ENCODE data around the gene KCNK2. TPM values are rescaled to one million over a fixed set of nuclear protein-coding genes. Genes with fewer than 3 reads are reported as not detected.

KCNK2 gene
- total and polyA plus RNA-seq, 2 experiments from 2014 or later = 1.8 to 4.1 TPM

DNA sequence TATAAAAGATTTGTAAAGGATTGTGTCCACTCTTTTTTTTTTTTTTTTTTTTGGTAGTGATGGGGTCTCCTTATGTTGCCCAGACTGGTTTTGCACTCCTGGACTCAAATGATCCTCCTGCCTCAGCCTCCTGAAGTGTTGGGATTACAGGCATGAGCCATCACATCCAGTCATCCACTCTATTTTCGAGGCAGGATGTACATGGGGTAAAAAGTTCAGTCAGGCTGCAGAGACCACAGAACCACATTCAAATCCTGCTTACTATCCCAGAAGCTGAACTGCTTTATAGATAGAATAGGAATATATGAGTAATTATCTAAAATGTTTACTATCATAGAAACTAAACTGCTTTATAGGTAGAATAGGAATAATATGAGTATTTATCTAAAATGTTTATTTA, 26.0 kb upstream of the KCNK2 start:
- Histone ChIP-seq H3K9me2 (replicated peaks; ENCODE audit: insufficient read depth) (no peaks in the 10 kb centered on the region), H3K9me3 (ENCODE audit: low read depth) (no peaks in the 10 kb centered on the region), H3K27ac (no peak overlapping the region), H3K79me2 (no peaks in the 10 kb centered on the region), H4K20me1 (ENCODE audit: insufficient read depth, poor library complexity, severe bottlenecking) (no peaks in the 10 kb centered on the region), H3K4me1 (ENCODE audit: insufficient read depth) (no peaks in the 10 kb centered on the region), H3K4me3 (no peak overlapping the region), H2AFZ (no peak overlapping the region), H3K27me3 (no peaks in the 10 kb centered on the region), H3K36me3 (replicated peaks; ENCODE audit: insufficient read depth, low read depth) (no peaks in the 10 kb centered on the region), H3K4me2 (no peak overlapping the region)
- no peak for TF ChIP-seq EZH2phosphoT487 (IDR thresholded peaks at IDR 0.05; ENCODE audit: low read depth, severe bottlenecking, unreplicated experiment)
- TF ChIP-seq, protein P1, sequence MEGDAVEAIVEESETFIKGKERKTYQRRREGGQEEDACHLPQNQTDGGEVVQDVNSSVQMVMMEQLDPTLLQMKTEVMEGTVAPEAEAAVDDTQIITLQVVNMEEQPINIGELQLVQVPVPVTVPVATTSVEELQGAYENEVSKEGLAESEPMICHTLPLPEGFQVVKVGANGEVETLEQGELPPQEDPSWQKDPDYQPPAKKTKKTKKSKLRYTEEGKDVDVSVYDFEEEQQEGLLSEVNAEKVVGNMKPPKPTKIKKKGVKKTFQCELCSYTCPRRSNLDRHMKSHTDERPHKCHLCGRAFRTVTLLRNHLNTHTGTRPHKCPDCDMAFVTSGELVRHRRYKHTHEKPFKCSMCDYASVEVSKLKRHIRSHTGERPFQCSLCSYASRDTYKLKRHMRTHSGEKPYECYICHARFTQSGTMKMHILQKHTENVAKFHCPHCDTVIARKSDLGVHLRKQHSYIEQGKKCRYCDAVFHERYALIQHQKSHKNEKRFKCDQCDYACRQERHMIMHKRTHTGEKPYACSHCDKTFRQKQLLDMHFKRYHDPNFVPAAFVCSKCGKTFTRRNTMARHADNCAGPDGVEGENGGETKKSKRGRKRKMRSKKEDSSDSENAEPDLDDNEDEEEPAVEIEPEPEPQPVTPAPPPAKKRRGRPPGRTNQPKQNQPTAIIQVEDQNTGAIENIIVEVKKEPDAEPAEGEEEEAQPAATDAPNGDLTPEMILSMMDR (IDR thresholded peaks at IDR 0.05; ENCODE audit: poor library complexity) = no peak
- no peak for TF ChIP-seq EZH2 (IDR thresholded peaks at IDR 0.05; ENCODE audit: borderline replicate concordance)
- DNase-seq (ENCODE audit: low spot score) = no peak
- 70% methylated on average over 1 of the region's 1 CpG for WGBS (ENCODE audit: low lambda C conversion rate, missing lambda C conversion rate)

DNA sequence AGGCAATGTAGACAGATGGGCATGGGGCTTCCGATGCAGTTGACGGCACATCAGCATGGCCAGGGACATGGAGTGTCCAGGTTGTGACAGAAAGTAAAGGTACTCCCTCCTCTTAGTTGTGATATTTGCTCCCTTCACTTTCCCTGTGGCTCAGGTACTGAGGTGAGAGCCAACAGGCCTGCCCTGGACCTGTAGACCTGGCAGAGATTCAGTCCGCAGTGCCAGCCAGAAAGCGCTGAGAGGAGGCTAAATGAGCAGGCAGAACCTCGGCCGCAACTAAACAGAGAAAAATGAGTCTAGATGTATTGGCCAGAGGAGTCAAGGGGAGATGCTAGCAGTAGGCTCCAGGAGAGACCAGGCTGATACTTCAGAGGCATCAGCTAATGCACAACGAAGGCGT, 22.6 kb upstream of the KCNK2 start:
- WGBS (ENCODE audit: low lambda C conversion rate, missing lambda C conversion rate) = 91% methylated on average over 8 of the region's 8 CpGs
- Histone ChIP-seq H3K4me3 (no peak overlapping the region), H3K27me3 (no peaks in the 10 kb centered on the region), H3K36me3 (replicated peaks; ENCODE audit: insufficient read depth, low read depth) (no peaks in the 10 kb centered on the region), H4K20me1 (ENCODE audit: insufficient read depth, poor library complexity, severe bottlenecking) (no peaks in the 10 kb centered on the region), H2AFZ (no peak overlapping the region), H3K79me2 (no peaks in the 10 kb centered on the region), H3K4me2 (no peak overlapping the region), H3K9me2 (replicated peaks; ENCODE audit: insufficient read depth) (no peaks in the 10 kb centered on the region), H3K27ac (no peak overlapping the region), H3K9me3 (ENCODE audit: low read depth) (no peaks in the 10 kb centered on the region), H3K4me1 (ENCODE audit: insufficient read depth) (no peaks in the 10 kb centered on the region)
- DNase-seq (ENCODE audit: low spot score) = no peak
- TF ChIP-seq EZH2phosphoT487 (IDR thresholded peaks at IDR 0.05; ENCODE audit: low read depth, severe bottlenecking, unreplicated experiment) (no peak), EZH2 (IDR thresholded peaks at IDR 0.05; ENCODE audit: borderline replicate concordance) (no peak)
- TF ChIP-seq, protein P1 (IDR thresholded peaks at IDR 0.05; ENCODE audit: poor library complexity) = no peak

DNA sequence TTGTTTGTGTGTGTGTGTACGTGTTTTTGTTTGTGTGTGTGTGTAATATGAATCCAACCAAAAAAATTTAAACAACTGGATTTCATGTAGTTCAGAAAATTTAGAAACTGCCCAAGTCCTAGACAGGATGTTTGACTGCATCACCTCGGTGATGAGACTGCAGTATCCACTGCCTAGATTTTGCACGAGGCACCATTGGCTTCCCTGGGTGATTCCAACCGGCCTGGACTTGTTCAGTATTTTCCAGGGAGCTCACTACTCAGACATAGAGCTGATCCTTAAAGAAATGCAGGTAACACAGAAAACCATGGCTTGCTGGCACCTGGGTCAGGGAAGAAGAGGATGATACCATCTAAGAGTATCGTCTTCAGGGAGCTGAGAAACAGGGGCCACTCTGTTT, 18.2 kb upstream of the KCNK2 start:
- H2AFZ ChIP-seq = no peak overlapping the region
- H4K20me1 ChIP-seq (ENCODE audit: insufficient read depth, poor library complexity, severe bottlenecking) = no peaks in the 10 kb centered on the region
- no peaks in the 10 kb centered on the region for H3K4me1 ChIP-seq (ENCODE audit: insufficient read depth)
- no peaks in the 10 kb centered on the region for H3K9me3 ChIP-seq (ENCODE audit: low read depth)
- H3K9me2 ChIP-seq (replicated peaks; ENCODE audit: insufficient read depth) = no peaks in the 10 kb centered on the region
- no peaks in the 10 kb centered on the region for H3K79me2 ChIP-seq
- no peak overlapping the region for H3K27ac ChIP-seq
- no peak overlapping the region for H3K4me2 ChIP-seq
- H3K27me3 ChIP-seq = no peaks in the 10 kb centered on the region
- no peak overlapping the region for H3K4me3 ChIP-seq
- TF ChIP-seq EZH2 (IDR thresholded peaks at IDR 0.05; ENCODE audit: borderline replicate concordance) (no peak), EZH2phosphoT487 (IDR thresholded peaks at IDR 0.05; ENCODE audit: low read depth, severe bottlenecking, unreplicated experiment) (no peak)
- TF ChIP-seq, protein P1 (IDR thresholded peaks at IDR 0.05; ENCODE audit: poor library complexity) = no peak
- no peak for DNase-seq (ENCODE audit: low spot score)
- 86% methylated on average over 5 of the region's 5 CpGs for WGBS (ENCODE audit: low lambda C conversion rate, missing lambda C conversion rate)
- no peaks in the 10 kb centered on the region for H3K36me3 ChIP-seq (replicated peaks; ENCODE audit: insufficient read depth, low read depth)

DNA sequence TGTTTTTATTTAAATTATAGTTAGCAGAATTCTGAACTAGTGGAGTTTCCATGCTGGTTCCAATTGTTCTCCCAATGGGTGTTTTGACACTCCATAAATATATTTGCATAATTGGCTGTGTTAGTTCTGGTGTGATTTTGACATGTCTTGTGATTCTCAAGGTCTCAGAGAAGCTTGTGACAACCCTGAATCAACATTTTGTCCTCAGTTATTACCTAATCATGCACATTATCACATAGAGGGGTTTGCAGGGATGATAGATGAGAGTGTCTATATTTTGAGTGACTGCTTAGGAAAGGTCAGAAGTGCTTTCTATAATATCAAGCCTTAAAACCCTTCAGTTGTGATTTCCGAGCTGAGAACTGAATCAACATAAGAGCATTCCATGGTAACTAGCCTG, 11.5 kb upstream of the KCNK2 start:
- TF ChIP-seq EZH2 (IDR thresholded peaks at IDR 0.05; ENCODE audit: borderline replicate concordance) (no peak), EZH2phosphoT487 (IDR thresholded peaks at IDR 0.05; ENCODE audit: low read depth, severe bottlenecking, unreplicated experiment) (no peak)
- TF ChIP-seq, protein P1 (IDR thresholded peaks at IDR 0.05; ENCODE audit: poor library complexity) = no peak
- H3K4me2 ChIP-seq = no peak overlapping the region
- 70% methylated on average over 1 of the region's 1 CpG for WGBS (ENCODE audit: low lambda C conversion rate, missing lambda C conversion rate)
- H3K79me2 ChIP-seq = no peaks in the 10 kb centered on the region
- H3K27me3 ChIP-seq = no peaks in the 10 kb centered on the region
- H3K36me3 ChIP-seq (replicated peaks; ENCODE audit: insufficient read depth, low read depth) = no peaks in the 10 kb centered on the region
- H3K27ac ChIP-seq = no peak overlapping the region
- no peaks in the 10 kb centered on the region for H3K9me2 ChIP-seq (replicated peaks; ENCODE audit: insufficient read depth)
- H3K4me1 ChIP-seq (ENCODE audit: insufficient read depth) = no peaks in the 10 kb centered on the region
- no peak overlapping the region for H3K4me3 ChIP-seq
- DNase-seq (ENCODE audit: low spot score) = no peak
- H2AFZ ChIP-seq = no peak overlapping the region
- H4K20me1 ChIP-seq (ENCODE audit: insufficient read depth, poor library complexity, severe bottlenecking) = no peaks in the 10 kb centered on the region
- peaks cover 3% of the 10 kb centered on the region for H3K9me3 ChIP-seq (ENCODE audit: low read depth)

All from hepatocyte (in vitro differentiated cells).